GM10266 (cell line): ENCODE measurements around the gene SPPL2B.

ENCODE experiments used
- DNase-seq: peaks from one replicate; pipeline ENCODE4 v3.0.0; 2012; ENCODE audit errors: extremely low spot score
- TF ChIP-seq, protein P1 (sequence below): IDR thresholded peaks from 2 replicates; pipeline ENCODE4 v1.5.1; 2012; ENCODE audit warnings: mild to moderate bottlenecking, low read depth; ENCODE audit not compliant: control insufficient read depth, insufficient read depth; ENCODE audit errors: missing control alignments

The SPPL2B gene

DNA sequence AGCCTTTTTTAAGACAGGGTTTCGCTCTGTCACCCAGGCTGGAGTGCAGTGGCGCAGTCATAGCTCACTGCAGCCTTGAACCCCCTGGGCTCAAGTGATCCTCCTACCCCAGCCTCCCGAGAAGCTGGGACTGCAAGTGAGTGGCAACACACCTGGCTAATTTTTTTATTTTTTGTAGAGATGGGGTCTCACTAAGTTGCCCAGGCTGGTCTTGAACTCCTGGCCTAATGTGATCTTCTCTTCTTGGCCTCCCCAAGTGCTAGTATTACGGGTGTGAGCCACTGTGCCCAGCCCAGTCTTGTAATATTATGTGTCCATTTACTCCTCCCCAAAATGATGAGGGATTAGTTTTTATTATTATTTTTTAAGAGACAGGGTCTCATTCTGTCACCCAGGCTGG, 17.4 kb upstream of the SPPL2B start:
- TF ChIP-seq, protein P1, sequence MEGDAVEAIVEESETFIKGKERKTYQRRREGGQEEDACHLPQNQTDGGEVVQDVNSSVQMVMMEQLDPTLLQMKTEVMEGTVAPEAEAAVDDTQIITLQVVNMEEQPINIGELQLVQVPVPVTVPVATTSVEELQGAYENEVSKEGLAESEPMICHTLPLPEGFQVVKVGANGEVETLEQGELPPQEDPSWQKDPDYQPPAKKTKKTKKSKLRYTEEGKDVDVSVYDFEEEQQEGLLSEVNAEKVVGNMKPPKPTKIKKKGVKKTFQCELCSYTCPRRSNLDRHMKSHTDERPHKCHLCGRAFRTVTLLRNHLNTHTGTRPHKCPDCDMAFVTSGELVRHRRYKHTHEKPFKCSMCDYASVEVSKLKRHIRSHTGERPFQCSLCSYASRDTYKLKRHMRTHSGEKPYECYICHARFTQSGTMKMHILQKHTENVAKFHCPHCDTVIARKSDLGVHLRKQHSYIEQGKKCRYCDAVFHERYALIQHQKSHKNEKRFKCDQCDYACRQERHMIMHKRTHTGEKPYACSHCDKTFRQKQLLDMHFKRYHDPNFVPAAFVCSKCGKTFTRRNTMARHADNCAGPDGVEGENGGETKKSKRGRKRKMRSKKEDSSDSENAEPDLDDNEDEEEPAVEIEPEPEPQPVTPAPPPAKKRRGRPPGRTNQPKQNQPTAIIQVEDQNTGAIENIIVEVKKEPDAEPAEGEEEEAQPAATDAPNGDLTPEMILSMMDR, result no peak
- no peak for DNase-seq

DNA sequence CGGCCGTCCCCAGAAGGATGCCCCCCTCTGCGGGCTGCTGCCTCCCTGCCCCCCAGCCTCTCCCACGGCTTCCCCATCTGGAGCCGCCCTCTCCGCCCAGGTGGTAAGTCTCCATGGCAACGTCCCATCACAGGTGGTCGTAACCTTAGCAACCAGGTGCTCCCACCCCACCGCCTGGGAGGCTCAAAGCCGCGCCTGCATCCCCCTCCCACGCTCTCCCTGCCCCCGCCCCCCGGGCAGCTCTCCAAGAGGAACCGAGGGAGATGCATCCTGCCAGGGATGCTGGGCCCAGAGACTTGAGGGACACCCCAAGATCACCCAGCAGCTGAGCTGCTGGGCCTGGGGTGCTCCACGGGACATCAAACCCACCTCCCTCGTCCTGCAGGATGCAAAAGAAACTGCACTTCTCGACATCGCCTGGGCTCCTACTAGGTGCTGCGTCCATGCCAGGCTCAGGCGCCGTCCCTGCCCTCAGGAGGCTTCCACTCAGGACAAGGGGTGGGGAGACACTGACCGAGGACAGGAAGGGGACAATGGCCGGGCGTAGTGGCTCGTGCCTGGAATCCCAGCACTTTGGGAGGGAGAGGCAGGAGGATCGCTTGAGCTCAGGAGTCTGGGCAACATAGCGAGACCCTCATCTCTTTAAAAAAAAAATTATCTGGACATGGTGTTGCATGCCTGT, 15.5 kb upstream of the SPPL2B start:
- no peak for DNase-seq

DNA sequence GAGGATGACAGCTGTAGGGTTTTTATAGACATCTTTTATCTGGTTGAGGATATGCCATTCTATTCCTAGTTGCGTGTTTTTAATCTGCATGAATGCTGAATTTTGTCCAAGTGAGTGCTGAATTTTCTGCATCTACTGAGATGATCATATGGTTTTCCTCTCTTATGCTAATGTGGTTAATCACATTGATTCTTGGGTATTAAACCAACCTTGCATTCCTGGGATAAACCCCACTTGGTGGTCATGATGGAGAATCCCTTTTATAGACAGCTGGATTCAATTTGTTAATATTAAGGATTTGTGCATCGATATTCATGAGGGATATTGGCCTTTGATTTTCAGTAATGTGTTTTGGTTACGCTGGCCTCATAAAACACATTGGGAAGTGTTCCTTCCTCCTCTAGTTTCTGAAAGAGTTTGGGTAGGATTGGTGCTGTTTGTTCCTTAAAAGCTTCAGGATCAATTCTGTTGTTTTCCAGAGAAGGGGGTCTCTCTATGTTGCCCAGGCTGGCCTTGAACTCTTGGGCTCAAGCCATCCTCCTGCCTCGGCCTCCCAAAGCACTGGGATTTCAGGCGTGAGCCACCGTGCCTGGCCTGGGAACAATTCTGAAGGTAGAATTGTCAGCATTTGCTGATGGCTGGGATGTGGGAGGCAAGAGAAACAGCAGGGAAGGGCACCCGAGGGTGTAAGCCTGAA, 13.2 kb upstream of the SPPL2B start:
- TF ChIP-seq, protein P1, result no peak
- DNase-seq, result no peak

More for the DNA sequence above, 15.5 kb upstream of the SPPL2B start:
- TF ChIP-seq, protein P1, result no peak

DNA sequence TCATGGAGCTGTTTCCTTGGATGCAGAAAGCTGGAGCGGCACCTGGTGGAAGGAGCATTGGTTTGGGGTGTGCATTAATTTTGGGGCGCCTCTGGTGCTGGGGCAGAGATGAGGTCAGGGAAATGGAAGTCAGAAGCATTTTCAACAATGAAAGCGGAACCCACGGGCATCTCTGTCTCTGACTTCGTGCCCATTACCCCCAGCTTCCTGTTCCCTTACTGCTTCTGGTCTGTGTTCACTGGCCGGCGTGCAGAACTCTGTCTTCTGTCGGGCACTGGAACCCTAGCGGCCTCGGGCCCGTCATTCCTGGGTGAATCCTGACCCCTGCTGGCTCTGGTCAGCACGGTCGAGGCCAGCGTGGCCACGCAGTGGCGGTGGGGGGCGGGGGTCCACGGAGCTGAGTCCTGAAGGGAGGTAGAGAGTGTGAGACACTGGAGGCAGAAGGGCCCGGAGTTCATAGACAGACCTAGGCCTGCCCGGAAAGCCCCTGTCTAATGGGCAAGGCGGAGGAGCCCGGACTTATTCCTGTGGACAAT, 12.6 kb upstream of the SPPL2B start:
- TF ChIP-seq, protein P1, result peak; percentile 62
- no peak for DNase-seq

DNA sequence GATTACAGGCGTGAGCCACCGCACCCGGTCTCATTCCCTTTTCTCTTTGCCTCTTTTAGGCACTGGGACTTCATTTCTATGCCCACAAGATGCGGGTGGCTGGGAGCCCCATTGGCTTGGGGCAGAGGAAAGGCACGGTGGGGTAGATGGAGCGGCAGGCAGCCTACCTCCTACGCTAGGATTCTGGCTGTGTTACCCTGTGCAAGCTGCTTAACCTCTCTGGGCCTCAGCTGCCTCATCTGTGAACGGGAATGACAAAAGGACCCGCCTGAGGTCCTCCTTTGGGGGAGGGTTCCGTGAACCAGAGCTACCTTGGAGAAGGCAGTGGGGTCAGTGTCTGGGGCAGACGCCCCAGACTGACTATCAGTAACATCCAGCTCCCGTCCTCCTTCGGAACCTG, 11.2 kb upstream of the SPPL2B start:
- TF ChIP-seq, protein P1, result no peak
- DNase-seq, result no peak

DNA sequence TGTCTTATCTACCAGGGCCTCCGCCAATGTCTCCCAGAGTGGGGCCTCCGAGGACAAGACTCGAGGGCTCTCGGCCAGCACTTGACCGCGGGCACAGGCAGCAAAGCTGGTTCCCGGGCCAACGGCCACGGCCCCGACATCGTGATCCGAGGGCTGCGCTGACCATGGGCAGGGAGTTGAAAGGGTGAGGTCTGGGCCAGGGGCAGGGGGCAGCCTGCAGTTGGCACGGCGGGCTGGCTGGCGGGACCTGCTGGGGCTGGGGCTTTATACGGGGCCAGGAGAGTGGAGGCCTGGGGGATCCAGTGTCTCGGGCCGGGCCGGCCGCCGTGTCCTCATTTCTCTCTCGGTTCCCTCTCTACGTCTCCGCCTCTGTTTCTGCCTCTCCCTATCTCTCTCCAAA, 10.7 kb upstream of the SPPL2B start:
- DNase-seq, result no peak
- TF ChIP-seq, protein P1, result no peak

DNA sequence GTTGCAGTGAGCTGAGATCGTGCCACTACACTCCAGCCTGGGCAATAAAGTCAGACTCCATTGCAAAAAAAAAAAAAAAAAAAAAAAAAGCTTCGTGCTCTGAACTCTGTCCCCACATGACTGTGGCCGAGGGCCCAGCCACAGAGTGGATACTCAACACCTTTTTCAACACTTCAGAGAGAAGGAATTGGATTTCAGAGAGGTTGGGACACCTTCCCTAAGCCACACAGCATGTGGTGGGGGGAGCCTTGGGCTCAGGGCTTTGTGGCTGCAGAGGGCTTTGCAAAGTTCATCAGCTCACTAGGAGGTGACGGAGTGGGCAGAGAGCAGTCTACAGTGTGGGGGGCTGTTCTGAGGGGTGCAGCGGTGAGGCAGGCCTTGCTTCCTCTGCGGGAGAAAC, 9.6 kb upstream of the SPPL2B start:
- TF ChIP-seq, protein P1, result no peak
- DNase-seq, result no peak
